Liver (tissue), 9 donors: ENCODE results near the gene NXPE4. TPM values are rescaled to one million over a fixed set of nuclear protein-coding genes. Genes with fewer than 3 reads are reported as not detected.

ENCODE experiments used
- DNase-seq: peaks from one replicate; pipeline ENCODE4 v3.0.0-alpha.2; 2017; ENCODE audit warnings: low spot score
- H3K27ac ChIP-seq, 2 donors: one replicate each; pipeline ENCODE4 v1.7.0; 2013; ENCODE audit warnings: inconsistent platforms in 2 of 2, low read length in 2 of 2, control low read depth in 1 of 2, low read depth in 1 of 2, mild to moderate bottlenecking in 1 of 2
- H3K27me3 ChIP-seq, 4 donors: one replicate each; pipeline versions ENCODE4 v1.6.1 to v1.7.0; 2013; ENCODE audit warnings: low read length in 3 of 4, inconsistent platforms in 1 of 4, mild to moderate bottlenecking in 1 of 4, moderate library complexity in 1 of 4; ENCODE audit not compliant: control insufficient read depth in 4 of 4, insufficient read depth in 4 of 4
- H3K36me3 ChIP-seq, 4 donors: one replicate each; pipeline versions ENCODE4 v1.6.1 to v1.7.0; 2013; ENCODE audit warnings: low read length in 3 of 4, mild to moderate bottlenecking in 3 of 4, low read depth in 1 of 4, moderate library complexity in 1 of 4; ENCODE audit not compliant: control insufficient read depth in 4 of 4, insufficient read depth in 3 of 4
- H3K4me1 ChIP-seq, 4 donors: one replicate each; pipeline versions ENCODE4 v1.6.1 to v1.7.0; 2013; ENCODE audit warnings: low read length in 3 of 4, mild to moderate bottlenecking in 3 of 4, moderate library complexity in 1 of 4; ENCODE audit not compliant: control insufficient read depth in 4 of 4, insufficient read depth in 4 of 4
- H3K4me3 ChIP-seq, 3 donors: one replicate each; pipeline versions ENCODE4 v1.6.1 to v1.7.0; 2013; ENCODE audit warnings: low read length in 3 of 3, control low read depth in 1 of 3, low read depth in 1 of 3, mild to moderate bottlenecking in 1 of 3
- H3K9ac ChIP-seq, 2 donors: one replicate each; pipeline ENCODE4 v1.7.0; 2013; ENCODE audit warnings: low read length in 2 of 2, mild to moderate bottlenecking in 2 of 2, moderate library complexity in 2 of 2, control low read depth in 1 of 2, low read depth in 1 of 2
- H3K9me3 ChIP-seq, 4 donors: one replicate each; pipeline versions ENCODE4 v1.6.1 to v1.7.0; 2013; ENCODE audit warnings: low read length in 3 of 4; ENCODE audit not compliant: control insufficient read depth in 4 of 4
- CTCF ChIP-seq: fragments of 150-350 bp; IDR thresholded peaks from 2 replicates; pipeline ENCODE4 v1.5.1; 2017; ENCODE audit warnings: improper control_type of control experiment, low read depth, low read length; ENCODE audit not compliant: missing input control
- EGR1 ChIP-seq, 2 donors: IDR thresholded peaks; 2 replicates each; pipeline ENCODE4 v1.6.1; 2016 to 2018; ENCODE audit warnings: antibody characterized with exemption in 2 of 2, low read depth in 2 of 2
- FOXA1 ChIP-seq: IDR thresholded peaks from 2 replicates; pipeline ENCODE4 v1.6.1; 2016; ENCODE audit warnings: antibody characterized with exemption
- GABPA ChIP-seq, 2 donors: IDR thresholded peaks in 1 of 2; conservative IDR thresholded peaks in 1 of 2; 2 replicates each; pipeline ENCODE4 v1.6.1; 2016; ENCODE audit warnings: antibody characterized with exemption in 2 of 2, mild to moderate bottlenecking in 1 of 2, moderate library complexity in 1 of 2
- HNF4A ChIP-seq, 2 donors: conservative IDR thresholded peaks; 2 replicates each; pipeline ENCODE4 v1.6.1; 2016; ENCODE audit warnings: antibody characterized with exemption in 2 of 2, mild to moderate bottlenecking in 2 of 2
- HNF4G ChIP-seq: IDR thresholded peaks from 2 replicates; pipeline ENCODE4 v1.6.1; 2016; ENCODE audit warnings: antibody characterized with exemption
- JUND ChIP-seq, 2 donors: IDR thresholded peaks; 2 replicates each; pipeline ENCODE4 v1.6.1; 2016; ENCODE audit warnings: antibody characterized with exemption in 2 of 2
- NR2F2 ChIP-seq: IDR thresholded peaks from 2 replicates; pipeline ENCODE4 v1.6.1; 2016; ENCODE audit warnings: antibody characterized with exemption
- RAD21 ChIP-seq, 2 donors: IDR thresholded peaks; 2 replicates each; pipeline ENCODE4 v1.6.1; 2016; ENCODE audit warnings: antibody characterized with exemption in 2 of 2, mild to moderate bottlenecking in 2 of 2
- REST ChIP-seq: IDR thresholded peaks from 2 replicates; pipeline ENCODE4 v1.6.1; 2016; ENCODE audit warnings: antibody characterized with exemption, mild to moderate bottlenecking
- RXRA ChIP-seq, 2 donors: IDR thresholded peaks; 2 replicates each; pipeline ENCODE4 v1.6.1; 2017 to 2018; ENCODE audit warnings: antibody characterized with exemption in 2 of 2, mild to moderate bottlenecking in 1 of 2
- TAF1 ChIP-seq: conservative IDR thresholded peaks from 2 replicates; pipeline ENCODE4 v1.6.1; 2016; ENCODE audit warnings: antibody characterized with exemption, mild to moderate bottlenecking
- YY1 ChIP-seq: IDR thresholded peaks from 2 replicates; pipeline ENCODE4 v1.6.1; 2016; ENCODE audit warnings: antibody characterized with exemption, mild to moderate bottlenecking
- WGBS: extraction: QIAGEN DNeasy Blood & Tissue Kit; methylation state at CpG from one replicate; pipeline ENCODE4 v1.1.7; 2013; 5-methylcytosine and 5-hydroxymethylcytosine counted together
- polyA plus RNA-seq, 2 donors: library from polyadenylated mRNA; stranded (reverse) in 1 of 2; unstranded in 1 of 2; fragments of 200-250 nt in 1 of 2; fragments of >200 nt in 1 of 2; fragmentation: Nextera tagmentation in 1 of 2; extraction: Ambion mirVana in 1 of 2; gene quantifications; one replicate each; pipeline versions ENCODE4 v1.2.1 to v1.2.3, GENCODE V29; 2013 to 2015
- total RNA-seq, 2 donors: library from RNA; depleted of rRNA; stranded (reverse); fragments of >200 nt; gene quantifications; one replicate each; pipeline ENCODE4 v1.2.3, GENCODE V29; 2014
- TF ChIP-seq, protein P1 (sequence below): IDR thresholded peaks from 2 replicates; pipeline ENCODE4 v1.6.1; 2016; ENCODE audit warnings: antibody characterized with exemption
- TF ChIP-seq, protein P2 (sequence below): IDR thresholded peaks from 2 replicates; pipeline ENCODE4 v1.6.1; 2016; ENCODE audit warnings: antibody characterized with exemption
- TF ChIP-seq, protein P3 (sequence below): IDR thresholded peaks from 2 replicates; pipeline ENCODE4 v1.6.1; 2016; ENCODE audit warnings: antibody characterized with exemption
- donor health status: healthy.
- donor health status: healthy.
- donor health status: healthy.
- donor health status: healthy.
- donor health status: healthy.

The NXPE4 gene
- total and polyA plus RNA-seq, 4 donors, result not detected

GRCh38 chr11:114594703-114595102, 883 bp downstream of the NXPE4 start:
- Histone ChIP-seq H3K27me3 (no peaks in the 10 kb centered on the region), H3K36me3 (no peaks in the 10 kb centered on the region), H3K9me3 (peaks cover 0 to 6% (median under 1%) of the 10 kb centered on the region in 4 donors), H3K27ac (no peak overlapping the region), H3K4me1 (no peaks in the 10 kb centered on the region), H3K4me3 (no peak overlapping the region), H3K9ac (no peak overlapping the region)
- DNase-seq, result no peak
- TF ChIP-seq, protein P1, sequence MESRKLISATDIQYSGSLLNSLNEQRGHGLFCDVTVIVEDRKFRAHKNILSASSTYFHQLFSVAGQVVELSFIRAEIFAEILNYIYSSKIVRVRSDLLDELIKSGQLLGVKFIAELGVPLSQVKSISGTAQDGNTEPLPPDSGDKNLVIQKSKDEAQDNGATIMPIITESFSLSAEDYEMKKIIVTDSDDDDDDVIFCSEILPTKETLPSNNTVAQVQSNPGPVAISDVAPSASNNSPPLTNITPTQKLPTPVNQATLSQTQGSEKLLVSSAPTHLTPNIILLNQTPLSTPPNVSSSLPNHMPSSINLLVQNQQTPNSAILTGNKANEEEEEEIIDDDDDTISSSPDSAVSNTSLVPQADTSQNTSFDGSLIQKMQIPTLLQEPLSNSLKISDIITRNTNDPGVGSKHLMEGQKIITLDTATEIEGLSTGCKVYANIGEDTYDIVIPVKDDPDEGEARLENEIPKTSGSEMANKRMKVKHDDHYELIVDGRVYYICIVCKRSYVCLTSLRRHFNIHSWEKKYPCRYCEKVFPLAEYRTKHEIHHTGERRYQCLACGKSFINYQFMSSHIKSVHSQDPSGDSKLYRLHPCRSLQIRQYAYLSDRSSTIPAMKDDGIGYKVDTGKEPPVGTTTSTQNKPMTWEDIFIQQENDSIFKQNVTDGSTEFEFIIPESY, result no peak
- TF ChIP-seq HNF4G, result no peak
- no peak for TF ChIP-seq YY1
- no peak for TF ChIP-seq EGR1 (IDR thresholded peaks at IDR 0.05; ENCODE audit: low read depth in 2 of 2)
- TF ChIP-seq FOXA1, result no peak
- no peak for TF ChIP-seq GABPA (IDR thresholded peaks at IDR 0.05 in 1 of 2, conservative IDR thresholded peaks at IDR 0.05 in 1 of 2)
- TF ChIP-seq TAF1, result no peak
- TF ChIP-seq, protein P2, sequence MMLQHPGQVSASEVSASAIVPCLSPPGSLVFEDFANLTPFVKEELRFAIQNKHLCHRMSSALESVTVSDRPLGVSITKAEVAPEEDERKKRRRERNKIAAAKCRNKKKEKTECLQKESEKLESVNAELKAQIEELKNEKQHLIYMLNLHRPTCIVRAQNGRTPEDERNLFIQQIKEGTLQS, result no peak
- TF ChIP-seq REST, result no peak
- TF ChIP-seq HNF4A (conservative IDR thresholded peaks at IDR 0.05), result no peak
- WGBS, result 66% methylated on average over 3 of the region's 3 CpGs

- H3K4me3 ChIP-seq, result peak overlapping the region in 1 of 3 donors; percentile 11
- H3K9me3 ChIP-seq, result peaks cover 17 to 29% (median 24%) of the 10 kb centered on the region in 4 donors
Measured at GRCh38 chr11:114587398-114587953, 8.1 kb downstream of the NXPE4 start.

More at GRCh38 chr11:114587398-114587953, 8.1 kb downstream of the NXPE4 start:
- no peaks in the 10 kb centered on the region for H3K36me3 ChIP-seq
- 84% methylated on average over 3 of the region's 3 CpGs for WGBS
- no peaks in the 10 kb centered on the region for H3K27me3 ChIP-seq
- H3K27ac ChIP-seq, result no peak overlapping the region
- DNase-seq, result no peak
- no peak overlapping the region for H3K9ac ChIP-seq
- H3K4me1 ChIP-seq, result no peaks in the 10 kb centered on the region
- TF ChIP-seq EGR1 (IDR thresholded peaks at IDR 0.05; ENCODE audit: low read depth in 2 of 2) (no peak), REST (no peak), RAD21 (IDR thresholded peaks at IDR 0.05) (no peak), JUND (IDR thresholded peaks at IDR 0.05) (no peak), FOXA1 (no peak), HNF4A (conservative IDR thresholded peaks at IDR 0.05) (no peak), TAF1 (no peak), CTCF (no peak), GABPA (IDR thresholded peaks at IDR 0.05 in 1 of 2, conservative IDR thresholded peaks at IDR 0.05 in 1 of 2) (no peak), HNF4G (no peak), NR2F2 (no peak), RXRA (IDR thresholded peaks at IDR 0.05) (no peak), YY1 (no peak)
- TF ChIP-seq, protein P2, result no peak
- TF ChIP-seq, protein P1, result no peak
- TF ChIP-seq, protein P3, sequence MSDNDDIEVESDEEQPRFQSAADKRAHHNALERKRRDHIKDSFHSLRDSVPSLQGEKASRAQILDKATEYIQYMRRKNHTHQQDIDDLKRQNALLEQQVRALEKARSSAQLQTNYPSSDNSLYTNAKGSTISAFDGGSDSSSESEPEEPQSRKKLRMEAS, result no peak
